Measurements from ENCODE around the gene NACC2.
"Not testable (repeated sequence)": the region's sequence is repeated elsewhere in the genome, so short reads cannot be mapped to it uniquely, and the experiment has no call there.

The NACC2 gene

DNA sequence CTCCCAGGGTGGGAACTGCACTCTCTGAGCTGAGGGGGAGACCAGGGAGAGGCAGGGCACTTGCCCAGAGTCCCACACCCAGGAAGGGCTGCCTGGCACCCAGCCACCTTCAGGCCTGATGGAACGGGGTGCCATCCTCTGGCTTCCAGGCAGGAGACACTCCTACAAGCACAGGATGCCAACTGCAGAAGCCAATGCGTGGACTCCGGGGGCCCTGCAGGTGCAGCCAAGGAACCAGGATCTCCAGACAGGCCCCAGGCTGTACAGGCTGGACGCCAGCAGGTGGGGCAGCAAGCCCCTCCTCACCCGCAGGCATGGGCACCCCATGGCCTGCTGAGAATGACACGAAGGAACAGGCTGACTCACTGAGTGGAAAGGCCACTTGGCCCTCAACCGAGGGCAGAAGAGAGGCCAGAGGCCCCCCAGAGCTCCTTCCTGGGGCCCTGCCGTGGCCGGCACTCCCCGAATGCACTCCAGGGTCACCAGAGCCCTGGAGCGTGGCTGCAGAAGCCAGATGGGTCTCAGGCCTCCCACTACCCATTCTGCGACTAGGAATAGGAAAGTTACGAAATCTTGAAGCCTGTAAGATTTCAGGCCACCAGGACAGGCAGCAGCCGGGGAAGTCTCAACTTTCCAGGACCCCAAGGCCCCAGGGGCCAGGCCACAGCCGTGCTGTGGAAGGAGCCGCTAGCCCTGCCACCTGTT lies 15.7 kb downstream of the NACC2 start:
- DNase-seq, result no peak

- no peak for DNase-seq
Measured at GRCh38 chr9:136078498-136079011, 16.5 kb downstream of the NACC2 start.

DNA sequence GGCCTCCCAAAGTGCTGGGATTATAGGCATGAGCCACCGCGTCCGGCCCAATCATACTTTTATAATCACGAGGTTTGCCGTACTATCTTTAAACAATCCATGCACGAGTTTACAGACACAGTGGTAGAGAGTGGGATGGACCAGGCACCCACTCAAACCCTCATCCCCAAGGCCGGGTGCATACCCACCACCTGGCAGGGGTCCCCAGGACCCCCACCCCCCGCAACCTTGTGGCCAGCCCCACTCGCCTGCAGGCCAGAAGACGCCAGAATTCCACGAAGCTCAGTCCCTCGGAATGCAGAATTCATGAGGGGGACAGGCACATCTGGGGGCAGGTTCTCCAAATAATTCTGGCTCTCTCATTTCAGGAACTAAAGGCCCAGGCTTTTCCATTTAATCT lies 17.1 kb downstream of the NACC2 start:
- no peak for DNase-seq

DNA sequence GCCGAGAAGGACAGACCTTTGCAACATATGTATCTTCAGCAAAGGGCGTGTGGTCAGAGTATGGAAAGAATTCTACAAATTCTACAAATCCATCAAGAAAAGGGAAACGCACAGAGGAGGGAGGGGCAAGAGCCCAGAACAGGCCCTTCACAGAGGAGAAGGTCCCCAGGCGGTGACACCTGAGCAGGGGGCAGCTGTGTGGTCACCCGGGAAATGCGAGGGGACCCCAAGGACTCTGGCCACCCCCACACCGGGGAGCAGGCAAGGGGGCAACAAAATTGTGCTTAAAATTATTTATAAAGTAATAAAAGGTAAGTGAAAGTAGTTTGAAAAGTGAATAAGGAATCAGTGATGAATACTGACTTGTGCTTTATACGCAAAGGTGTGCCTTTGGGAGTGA lies 17.6 kb downstream of the NACC2 start:
- no peak for DNase-seq

DNA sequence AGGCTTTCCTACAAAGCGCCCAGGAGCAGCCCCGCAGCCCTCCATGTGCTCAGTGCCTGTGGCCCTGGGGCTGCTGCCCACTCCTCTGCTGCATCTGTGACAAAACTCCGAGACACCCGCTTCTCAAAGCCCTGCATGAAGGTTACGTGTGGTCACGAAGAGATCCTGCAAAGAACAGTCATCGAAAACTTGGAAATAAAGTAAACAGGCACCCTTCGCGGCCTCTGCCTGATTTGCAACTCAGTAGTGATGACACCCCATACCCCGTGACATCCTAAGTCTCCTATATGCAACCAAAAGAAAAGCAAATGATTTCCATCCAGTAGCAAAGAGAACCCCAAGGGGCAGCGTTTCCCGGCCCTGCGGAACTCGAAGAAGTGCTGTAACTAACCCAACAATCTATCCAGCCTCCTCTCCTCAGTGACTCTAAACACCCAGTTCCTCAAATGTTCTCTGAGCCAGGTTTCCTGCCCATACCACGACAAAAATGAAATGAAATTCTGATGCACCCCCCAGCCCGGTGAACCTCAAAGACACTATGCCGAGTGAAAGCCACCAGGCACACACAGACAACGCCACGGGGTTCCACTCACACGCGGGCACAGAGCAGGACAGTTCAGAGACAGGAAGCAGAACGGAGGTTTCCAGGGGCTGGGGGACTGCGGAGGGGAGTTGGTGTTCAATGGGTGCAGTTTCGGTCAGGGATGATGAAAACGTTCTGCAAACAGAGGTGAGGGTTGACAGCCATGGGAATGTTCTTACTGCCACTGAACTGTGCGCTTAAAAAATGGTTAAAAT lies 19.0 kb downstream of the NACC2 start:
- DNase-seq, result no peak

DNA sequence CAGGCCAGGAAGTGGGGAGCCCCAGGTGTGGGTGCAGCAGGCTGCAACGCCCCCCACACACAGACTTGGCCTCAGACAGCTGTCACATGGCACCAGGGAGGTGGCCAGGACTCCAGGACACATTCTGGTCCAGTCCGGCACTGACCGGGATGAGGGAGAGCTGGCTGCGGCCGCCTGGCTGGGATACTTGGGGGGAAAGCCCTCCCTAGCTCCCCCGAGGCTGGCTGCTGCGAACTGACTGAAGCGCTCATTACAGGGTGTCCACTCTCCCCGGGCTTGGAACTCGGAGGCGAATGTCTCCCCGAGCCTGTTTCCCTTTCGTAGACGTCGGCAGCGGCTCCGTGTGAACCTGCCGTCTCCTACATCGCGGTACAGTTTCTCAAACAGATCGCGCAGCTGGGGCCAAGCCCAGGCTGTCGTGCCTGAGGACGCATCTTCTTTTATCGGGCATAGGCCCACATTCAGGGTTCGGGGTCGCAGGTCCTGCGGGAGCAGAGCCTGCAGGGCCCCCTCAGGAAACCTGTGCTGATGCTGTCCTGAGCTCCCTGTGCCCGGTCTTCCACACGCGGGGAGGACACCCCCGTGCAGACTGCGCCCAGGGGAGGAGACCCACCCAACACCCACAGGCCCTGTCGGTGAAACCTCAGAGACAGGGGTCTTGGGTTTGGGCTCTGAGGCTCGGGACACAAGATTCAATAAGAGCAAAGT lies 19.8 kb downstream of the NACC2 start:
- no peak for DNase-seq

- no peak for DNase-seq
Measured at GRCh38 chr9:136074706-136075105, 20.4 kb downstream of the NACC2 start.

DNA sequence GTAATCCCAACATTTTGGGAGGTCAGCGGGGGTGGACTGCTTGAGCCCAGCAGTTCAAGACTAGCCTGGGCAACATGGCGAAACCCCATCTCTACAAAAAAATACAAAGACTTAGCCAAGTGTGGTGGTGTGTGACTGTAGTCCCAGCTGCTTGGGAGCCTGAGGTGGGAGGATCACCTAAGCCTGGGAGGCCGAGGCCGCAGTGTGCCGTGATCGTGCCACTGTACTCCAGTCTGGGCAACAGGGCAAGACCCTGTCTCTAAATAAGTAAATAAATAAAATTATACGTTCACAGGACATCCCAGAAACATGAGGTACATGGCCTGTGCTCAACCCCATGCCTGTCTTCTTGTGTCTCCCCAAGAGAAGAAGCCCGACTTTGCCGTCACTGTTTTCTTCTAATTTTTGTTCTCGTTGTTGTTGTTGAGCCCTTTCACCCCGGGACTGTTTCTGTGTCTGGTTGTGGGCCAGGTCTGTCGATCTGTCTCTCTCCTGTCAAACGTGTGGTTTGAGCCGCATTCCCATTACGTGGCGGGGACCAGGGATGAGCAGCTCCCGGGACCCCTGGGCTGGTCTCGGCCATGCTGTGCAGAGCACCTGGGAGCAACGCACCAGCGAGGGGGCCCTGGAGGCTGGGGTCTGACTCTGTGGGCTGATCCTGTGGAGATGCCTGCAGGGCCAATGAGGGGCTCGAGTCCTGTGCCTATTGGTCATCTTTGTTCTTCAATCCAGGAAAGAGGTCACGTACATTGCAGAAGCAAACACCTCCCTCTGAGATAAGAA lies 32.2 kb downstream of the NACC2 start:
- DNase-seq, result no peak

DNA sequence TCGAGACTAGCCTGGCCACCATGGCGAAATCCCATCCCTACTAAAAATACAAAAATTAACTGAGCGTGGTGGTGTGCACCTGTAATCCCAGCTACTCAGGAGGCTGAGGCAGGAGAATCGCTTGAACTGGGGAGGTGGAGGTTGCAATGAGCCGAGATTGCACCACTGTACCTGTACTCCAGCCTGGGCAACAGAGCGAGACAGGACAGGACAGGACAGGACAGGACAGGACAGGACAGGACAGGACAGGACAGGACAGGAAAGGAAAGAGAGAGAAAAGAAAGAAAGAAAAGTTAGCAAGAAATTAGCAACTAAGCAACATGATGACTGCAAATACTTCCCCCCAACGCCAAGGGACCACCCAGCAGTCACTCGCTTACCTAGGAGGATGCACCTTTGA lies 33.2 kb downstream of the NACC2 start:
- not testable (repeated sequence) for DNase-seq

- no peak for DNase-seq
Measured at GRCh38 chr9:136061405-136061804, 33.7 kb downstream of the NACC2 start.

DNA sequence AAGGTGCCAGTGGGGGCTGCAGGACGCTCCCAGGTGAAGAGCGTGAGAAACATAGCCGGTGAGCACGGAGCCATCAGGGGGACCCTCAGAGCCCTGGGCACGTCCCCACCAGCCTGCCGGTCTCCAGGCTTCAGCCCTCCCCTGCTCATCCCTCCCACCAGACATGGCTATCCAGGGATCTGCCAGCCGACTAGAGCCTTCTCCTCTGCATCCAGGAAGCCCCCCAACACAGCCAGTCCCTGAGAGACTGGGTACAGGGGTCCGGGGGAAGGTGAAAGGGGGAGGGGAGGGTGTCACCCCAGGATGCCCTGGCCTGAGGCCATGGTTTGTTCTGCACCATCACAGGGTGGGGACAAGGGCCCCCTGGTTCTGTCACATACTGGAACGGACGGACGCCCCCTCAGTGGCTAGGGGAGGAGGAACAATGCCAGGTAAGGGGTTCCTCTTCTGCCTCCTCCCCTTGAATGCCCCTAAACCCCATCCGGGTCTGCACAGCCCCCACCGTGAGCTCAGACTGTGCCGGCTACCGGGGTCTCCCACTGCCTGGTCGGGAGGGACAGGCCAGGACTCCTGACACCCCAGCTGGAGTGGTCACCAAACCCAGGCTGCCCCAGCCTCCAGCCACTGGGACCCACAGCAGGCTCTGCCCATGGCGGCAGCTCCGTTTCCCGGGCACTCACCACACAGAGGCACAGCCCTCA lies 34.3 kb downstream of the NACC2 start:
- no peak for DNase-seq

DNA sequence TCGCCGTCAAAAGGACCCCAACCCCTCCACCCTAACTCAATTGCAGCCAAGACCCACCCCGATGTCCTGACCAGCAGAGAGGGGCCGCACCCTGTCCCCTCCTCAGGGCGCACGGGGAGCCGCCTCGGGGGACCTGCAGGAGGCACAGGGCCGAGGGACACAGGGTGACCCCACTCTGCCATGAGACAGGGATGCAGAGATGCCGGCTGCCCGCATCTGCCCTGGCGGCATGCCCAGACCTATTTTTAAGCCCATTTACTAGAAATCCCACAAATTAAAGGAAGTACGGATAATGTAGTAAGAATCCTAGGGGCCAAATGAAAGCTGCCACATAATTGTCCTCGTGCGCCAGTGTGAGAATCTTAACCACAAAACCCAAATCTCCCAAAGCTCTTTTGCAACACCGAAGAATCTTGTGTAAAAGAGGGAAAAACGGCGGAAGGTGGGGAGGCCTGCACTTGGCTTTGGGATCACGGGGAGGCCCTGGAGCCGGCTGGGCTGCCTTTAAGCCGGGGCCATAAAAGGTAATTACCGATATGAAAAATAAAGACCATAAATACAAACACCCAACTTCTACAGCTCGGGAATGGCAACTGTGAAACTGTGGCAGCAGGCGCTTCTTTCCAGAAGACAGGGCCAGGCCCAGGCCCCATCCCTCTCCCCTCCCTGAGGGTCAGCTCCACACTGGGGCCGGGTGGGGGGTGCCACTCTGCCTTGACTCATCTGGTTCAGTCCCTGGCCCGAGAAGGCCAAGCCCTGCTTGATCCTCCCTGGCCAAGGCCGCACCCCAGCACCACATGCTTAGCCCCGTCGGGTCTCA lies 35.0 kb downstream of the NACC2 start:
- no peak for DNase-seq

GRCh38 chr9:136059321-136059791 lies 35.7 kb downstream of the NACC2 start:
- DNase-seq, result no peak

- DNase-seq, result no peak
Measured at GRCh38 chr9:136058801-136059302, 36.2 kb downstream of the NACC2 start.

GRCh38 chr9:136058084-136058483 lies 37.0 kb downstream of the NACC2 start:
- DNase-seq, result no peak

GRCh38 chr9:136057236-136058081 lies 37.6 kb downstream of the NACC2 start:
- DNase-seq, result no peak

DNA sequence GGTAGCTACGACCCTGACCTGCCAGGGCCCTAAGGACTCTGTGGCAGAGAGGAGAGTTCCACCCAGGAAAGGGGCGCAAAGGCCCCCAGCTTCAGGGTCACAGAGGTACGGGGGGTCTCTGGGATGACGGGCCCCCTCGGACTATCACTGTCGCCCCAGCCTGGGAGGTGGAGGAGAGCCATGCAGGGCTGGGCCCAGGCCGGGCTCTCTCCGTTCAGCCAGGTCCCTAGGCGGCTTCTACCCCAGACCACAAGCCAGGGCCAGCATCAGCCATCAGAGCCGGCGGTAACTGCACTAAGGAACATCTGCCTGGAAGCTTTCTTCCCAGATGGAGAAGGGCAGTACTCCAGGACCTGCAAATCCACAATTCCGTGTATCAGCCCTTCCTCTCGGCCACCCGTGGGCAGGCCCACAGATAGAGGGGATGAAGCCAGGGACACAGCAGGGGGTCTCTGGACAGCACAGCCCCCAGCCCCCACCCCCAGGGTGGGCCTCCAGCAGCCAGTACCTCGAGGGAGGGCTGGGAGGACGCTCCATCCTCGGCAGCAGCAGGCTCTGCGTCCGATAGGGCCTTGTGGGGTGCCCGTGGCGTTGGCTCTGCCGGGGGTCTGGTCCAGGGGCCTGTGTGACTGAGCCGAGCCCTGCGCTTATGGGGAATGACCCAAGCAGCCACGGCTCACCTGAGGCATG lies 38.4 kb downstream of the NACC2 start:
- no peak for DNase-seq

- no peak for DNase-seq
Measured at GRCh38 chr9:136055715-136056545, 39.2 kb downstream of the NACC2 start.
